IMR-90 (cell line): ENCODE data around the gene CDH12.

Source experiments
- CEBPB ChIP-seq: IDR thresholded peaks from 2 replicates; pipeline ENCODE4 v1.6.1; 2012; ENCODE audit warnings: low read depth, low read length, improper control_type of control experiment
- CTCF ChIP-seq: conservative IDR thresholded peaks from 2 replicates; pipeline ENCODE4 v1.5.1; 2012; ENCODE audit warnings: mild to moderate bottlenecking, low read depth, low read length, improper control_type of control experiment
- FOS ChIP-seq: fragments of 150-350 bp; IDR thresholded peaks from 2 replicates; pipeline ENCODE4 v1.6.1; 2016; ENCODE audit warnings: low read depth, low read length
- MAFK ChIP-seq: IDR thresholded peaks from 2 replicates; pipeline ENCODE4 v1.6.1; 2012; ENCODE audit warnings: low read depth, low read length, improper control_type of control experiment
- MAZ ChIP-seq: IDR thresholded peaks from 2 replicates; pipeline ENCODE4 v1.6.1; 2012; ENCODE audit warnings: low read depth, mild to moderate bottlenecking, low read length, improper control_type of control experiment, moderate library complexity, borderline replicate concordance
- RFX5 ChIP-seq: IDR thresholded peaks from 2 replicates; pipeline ENCODE4 v1.8.0; 2012; ENCODE audit warnings: low read depth, mild to moderate bottlenecking, low read length, moderate library complexity
- USF2 ChIP-seq: fragments of 150-350 bp; IDR thresholded peaks from 2 replicates; pipeline ENCODE4 v1.6.1; 2017; ENCODE audit warnings: mild to moderate bottlenecking, antibody characterized with exemption, low read length, low read depth

DNA sequence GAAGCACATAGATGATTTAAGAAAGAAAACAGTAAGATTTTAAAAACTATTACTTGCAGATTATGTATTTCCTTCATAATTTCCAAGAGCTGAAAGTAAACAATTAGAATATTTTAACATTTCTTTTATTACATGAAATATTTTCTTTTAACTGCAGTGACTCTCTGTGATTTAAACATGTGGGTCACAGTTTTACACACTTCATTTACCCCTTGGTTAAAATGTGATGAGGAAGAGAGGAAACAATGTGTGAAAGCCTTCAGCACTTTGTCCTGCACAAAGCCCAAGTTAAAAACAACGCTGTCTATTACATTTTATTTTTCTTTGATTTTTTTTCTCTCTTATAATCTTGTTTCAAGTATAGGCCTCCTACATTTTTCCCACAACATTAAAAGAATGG, 801.3 kb downstream of the CDH12 start:
- TF ChIP-seq RFX5, result no peak
- no peak for TF ChIP-seq MAZ
- no peak for TF ChIP-seq CEBPB
- TF ChIP-seq USF2, result no peak
- no peak for TF ChIP-seq CTCF
- TF ChIP-seq FOS, result no peak
- TF ChIP-seq MAFK, result no peak
